WERI-Rb-1 (cell line): ENCODE data around the gene AKAP13.

Experiments
- DNase-seq: peaks from one replicate; pipeline ENCODE4 v3.0.0-alpha.2; 2020
- H3K27ac ChIP-seq: fragments of 250-450 bp; sonication (Bioruptor Pico); 2 replicates; pipeline ENCODE4 v1.5.1; 2020; ENCODE audit warnings: mild to moderate bottlenecking, moderate library complexity
- H3K27me3 ChIP-seq: fragments of 250-450 bp; sonication (Bioruptor Pico); 2 replicates; pipeline ENCODE4 v1.5.1; 2021; ENCODE audit warnings: mild to moderate bottlenecking, low read depth, moderate library complexity; ENCODE audit not compliant: insufficient read depth, severe bottlenecking
- H3K36me3 ChIP-seq: fragments of 250-450 bp; sonication (Bioruptor Pico); 2 replicates; pipeline ENCODE4 v1.5.1; 2020; ENCODE audit warnings: mild to moderate bottlenecking, moderate library complexity
- H3K4me3 ChIP-seq: 2 replicates; pipeline ENCODE4 v1.5.1; 2011; ENCODE audit warnings: low read depth, mild to moderate bottlenecking, control low read depth, low read length
- H3K9me3 ChIP-seq: fragments of 250-450 bp; sonication (Bioruptor Pico); 2 replicates; pipeline ENCODE4 v1.5.1; 2021; ENCODE audit warnings: mild to moderate bottlenecking, moderate library complexity; ENCODE audit not compliant: severe bottlenecking
- TF ChIP-seq, protein P1 (sequence below): IDR thresholded peaks from 2 replicates; pipeline ENCODE4 v1.5.1; 2011; ENCODE audit warnings: low read depth, mild to moderate bottlenecking, control low read depth, inconsistent platforms, low read length

The AKAP13 gene

DNA sequence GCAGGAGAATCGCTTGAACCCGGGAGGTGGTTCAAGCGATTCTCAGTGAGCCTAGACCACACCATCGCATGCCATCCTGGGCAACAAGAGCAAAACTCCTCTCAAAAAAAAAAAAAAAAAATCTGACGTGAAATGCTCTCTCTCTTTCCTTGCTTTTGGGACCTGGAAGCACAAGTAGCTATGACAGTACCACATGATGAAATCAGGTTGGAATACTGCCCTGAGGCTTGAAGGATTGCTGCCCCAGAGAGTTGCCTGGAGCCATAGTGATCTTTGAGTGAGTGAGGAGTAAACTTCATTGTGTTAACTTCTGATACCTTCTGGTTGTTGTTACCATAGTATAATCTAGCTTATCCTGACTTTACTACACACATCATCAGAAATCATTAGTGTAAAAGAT, 23.3 kb downstream of the AKAP13 start:
- TF ChIP-seq, protein P1, sequence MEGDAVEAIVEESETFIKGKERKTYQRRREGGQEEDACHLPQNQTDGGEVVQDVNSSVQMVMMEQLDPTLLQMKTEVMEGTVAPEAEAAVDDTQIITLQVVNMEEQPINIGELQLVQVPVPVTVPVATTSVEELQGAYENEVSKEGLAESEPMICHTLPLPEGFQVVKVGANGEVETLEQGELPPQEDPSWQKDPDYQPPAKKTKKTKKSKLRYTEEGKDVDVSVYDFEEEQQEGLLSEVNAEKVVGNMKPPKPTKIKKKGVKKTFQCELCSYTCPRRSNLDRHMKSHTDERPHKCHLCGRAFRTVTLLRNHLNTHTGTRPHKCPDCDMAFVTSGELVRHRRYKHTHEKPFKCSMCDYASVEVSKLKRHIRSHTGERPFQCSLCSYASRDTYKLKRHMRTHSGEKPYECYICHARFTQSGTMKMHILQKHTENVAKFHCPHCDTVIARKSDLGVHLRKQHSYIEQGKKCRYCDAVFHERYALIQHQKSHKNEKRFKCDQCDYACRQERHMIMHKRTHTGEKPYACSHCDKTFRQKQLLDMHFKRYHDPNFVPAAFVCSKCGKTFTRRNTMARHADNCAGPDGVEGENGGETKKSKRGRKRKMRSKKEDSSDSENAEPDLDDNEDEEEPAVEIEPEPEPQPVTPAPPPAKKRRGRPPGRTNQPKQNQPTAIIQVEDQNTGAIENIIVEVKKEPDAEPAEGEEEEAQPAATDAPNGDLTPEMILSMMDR = no peak
- Histone ChIP-seq H3K4me3 (no peak overlapping the region), H3K27me3 (no peaks in the 10 kb centered on the region), H3K36me3 (peaks cover 7% of the 10 kb centered on the region), H3K9me3 (no peaks in the 10 kb centered on the region), H3K27ac (no peak overlapping the region)
- DNase-seq = no peak

DNA sequence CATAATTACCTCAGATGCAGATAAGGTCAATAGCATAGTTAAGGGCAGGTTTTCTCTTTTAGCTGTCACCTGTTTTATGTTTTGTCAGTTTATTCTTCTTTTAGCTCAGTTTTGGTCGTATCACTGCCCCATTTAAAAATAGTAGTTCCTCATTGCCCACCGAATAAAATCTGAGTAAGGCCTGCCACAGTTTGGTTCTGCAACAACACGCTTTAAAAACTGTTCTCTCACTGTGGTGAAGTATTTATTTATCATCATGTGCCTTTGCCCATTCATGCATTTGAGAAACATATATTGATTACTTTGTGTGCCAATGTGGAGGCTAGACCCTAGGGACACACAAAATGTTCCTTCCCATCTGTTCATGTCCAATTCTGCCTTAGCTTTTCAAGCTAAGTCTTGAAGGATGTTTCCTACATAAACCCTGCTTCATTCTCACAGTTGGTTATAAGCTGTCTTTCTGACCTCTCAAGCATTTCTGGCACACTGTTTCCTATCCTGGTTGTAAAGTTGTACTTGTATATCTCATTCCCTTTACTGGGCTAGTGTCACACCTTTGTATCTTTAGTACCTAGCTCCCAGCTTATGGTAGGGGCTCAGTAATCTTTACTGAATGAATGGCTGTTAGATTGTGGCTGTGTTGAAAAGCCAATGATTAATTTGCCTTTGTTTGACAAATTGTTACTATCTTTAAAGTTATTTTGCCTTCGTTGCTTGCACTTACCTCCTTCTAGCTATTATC, 23.9 kb downstream of the AKAP13 start:
- no peak overlapping the region for H3K27ac ChIP-seq
- TF ChIP-seq, protein P1 = no peak
- no peak for DNase-seq
- H3K9me3 ChIP-seq = no peaks in the 10 kb centered on the region
- H3K36me3 ChIP-seq = peaks cover 12% of the 10 kb centered on the region
- no peak overlapping the region for H3K4me3 ChIP-seq
- no peaks in the 10 kb centered on the region for H3K27me3 ChIP-seq

DNA sequence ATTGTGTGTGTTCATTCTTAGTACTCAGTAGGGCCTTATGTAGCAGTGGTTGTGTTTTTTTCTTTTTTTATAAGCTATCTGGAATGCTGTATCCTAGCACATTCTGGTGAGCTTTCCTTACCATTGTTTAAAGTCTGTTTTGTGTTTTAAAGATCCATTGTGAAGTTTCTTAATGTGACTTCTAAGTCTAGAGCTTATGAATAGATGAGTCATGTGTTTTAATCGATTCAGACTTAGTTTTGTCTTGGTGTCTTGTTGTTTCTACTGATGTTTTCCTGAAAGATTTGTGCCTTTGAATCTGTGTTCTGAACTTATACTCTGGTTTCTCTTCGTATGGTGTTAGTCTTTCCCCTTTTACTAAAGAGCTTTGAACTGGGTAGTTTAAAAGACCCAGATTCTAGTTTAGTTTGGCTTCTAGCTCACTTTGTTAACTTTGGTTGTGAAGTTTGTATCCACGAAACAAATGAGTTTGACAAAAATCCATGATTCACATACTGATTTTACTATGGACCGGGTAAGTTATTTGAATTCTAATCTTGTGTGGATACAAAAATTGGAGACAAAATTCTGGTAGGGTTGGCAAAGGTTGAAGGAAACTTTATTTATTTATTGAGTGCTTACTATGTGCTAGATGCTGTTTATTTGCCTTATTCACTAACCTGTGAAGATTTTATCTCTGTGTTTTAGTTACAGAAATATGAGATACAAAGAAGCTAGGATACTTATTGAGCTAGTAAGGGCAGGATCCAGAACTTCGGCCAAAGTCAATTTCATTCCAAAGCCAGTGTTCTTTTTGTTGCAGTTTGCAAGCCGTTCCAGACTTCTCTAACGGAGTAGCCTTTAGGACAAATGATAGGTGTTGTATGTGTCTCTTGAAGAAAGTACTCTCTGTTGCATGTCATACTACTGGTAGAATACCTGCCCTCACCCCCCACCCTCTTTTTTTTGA, 24.8 kb downstream of the AKAP13 start:
- Histone ChIP-seq H3K36me3 (peaks cover 12% of the 10 kb centered on the region), H3K27ac (no peak overlapping the region), H3K27me3 (no peaks in the 10 kb centered on the region), H3K9me3 (no peaks in the 10 kb centered on the region), H3K4me3 (no peak overlapping the region)
- DNase-seq = no peak
- TF ChIP-seq, protein P1 = no peak

DNA sequence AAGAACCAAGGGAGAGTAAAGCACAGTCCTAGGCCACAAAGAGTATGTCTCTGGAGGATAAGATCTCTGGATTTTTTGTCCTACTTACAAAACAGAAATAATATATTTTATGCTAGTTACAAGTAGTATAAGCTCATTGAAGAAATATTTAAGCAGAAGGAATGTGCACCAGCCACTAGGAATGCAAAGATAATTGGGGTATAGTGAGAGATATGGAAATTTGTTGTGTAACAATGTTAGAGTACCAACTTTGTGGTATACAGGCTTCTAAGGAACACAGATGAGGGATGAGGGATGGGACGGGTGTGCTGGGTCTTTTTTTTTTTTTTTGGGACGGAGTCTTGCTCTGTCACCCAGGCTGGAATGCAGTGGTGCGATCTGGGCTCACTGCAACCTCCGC, 26.5 kb downstream of the AKAP13 start:
- H3K27ac ChIP-seq = no peak overlapping the region
- DNase-seq = no peak
- no peaks in the 10 kb centered on the region for H3K9me3 ChIP-seq
- H3K27me3 ChIP-seq = no peaks in the 10 kb centered on the region
- no peak overlapping the region for H3K4me3 ChIP-seq
- TF ChIP-seq, protein P1 = no peak
- H3K36me3 ChIP-seq = peaks cover 15% of the 10 kb centered on the region

DNA sequence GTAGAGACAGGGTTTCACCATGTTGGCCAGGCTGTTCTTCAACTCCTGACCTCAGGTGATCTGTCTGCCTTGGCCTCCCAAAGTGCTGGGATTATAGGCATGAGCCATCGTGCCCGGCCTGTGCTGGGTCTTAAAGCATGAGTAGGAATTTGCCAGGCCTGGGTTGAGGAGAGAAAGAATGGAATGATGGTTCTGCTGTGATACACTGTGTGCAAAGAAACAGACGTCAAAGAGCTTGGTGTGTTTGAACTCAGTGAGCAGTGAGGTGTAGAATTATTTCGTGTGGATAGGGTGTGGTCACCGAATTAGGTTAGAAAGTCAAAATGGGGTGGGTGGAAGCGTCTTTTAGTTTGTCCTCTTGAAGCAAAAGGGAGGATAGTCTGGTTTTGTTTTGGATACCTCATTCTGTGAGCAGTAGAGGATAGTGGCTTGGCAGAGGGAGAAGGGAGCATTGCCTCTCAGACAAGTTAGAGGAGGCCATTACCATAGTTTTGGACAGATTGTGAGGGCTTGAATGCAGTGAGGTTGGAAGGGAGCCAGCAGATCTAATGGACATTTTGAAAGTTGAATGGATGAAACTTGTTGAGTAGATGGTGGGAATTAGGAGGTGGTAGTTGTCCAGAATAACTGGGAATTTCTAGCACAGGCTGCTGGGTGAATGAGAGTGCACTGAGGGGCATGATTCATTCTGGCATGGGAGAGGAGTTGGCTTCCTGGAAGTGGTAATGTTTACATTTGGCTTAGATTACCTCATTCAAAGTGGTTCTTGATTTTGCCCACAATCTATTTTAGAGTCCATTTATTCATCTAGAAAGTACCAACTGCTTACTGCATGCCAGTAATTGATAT, 27.2 kb downstream of the AKAP13 start:
- Histone ChIP-seq H3K27me3 (no peaks in the 10 kb centered on the region), H3K27ac (no peak overlapping the region), H3K4me3 (no peak overlapping the region), H3K9me3 (no peaks in the 10 kb centered on the region), H3K36me3 (peaks cover 15% of the 10 kb centered on the region)
- no peak for DNase-seq
- TF ChIP-seq, protein P1 = no peak
